IMR-90 (cell line): Measurements from ENCODE around the gene IFRD2. TPM values are rescaled to one million over a fixed set of nuclear protein-coding genes. Genes with fewer than 3 reads are reported as not detected.

Source experiments
- ATAC-seq: fragments of 200-7000 bp; cut with Tn5 transposase; 2 replicates; pipeline ENCODE4 v1.9.1; 2020; ENCODE audit warnings: low read depth, mild to moderate bottlenecking, moderate library complexity
- BruUV-seq: library from RNA; stranded (reverse); fragments of 400-500 nt; replicated peaks from 2 replicates; lab custom pipeline; 2021; lab: Mats Ljungman, UMichigan
- CTCF ChIA-PET: fragments of 300-600 bp; formaldehyde crosslinking; extraction: SDS; loops from one replicate; lab custom pipeline; 2021; ENCODE audit warnings: antibody characterized with exemption; lab: Yijun Ruan, JAX
- POLR2A ChIA-PET: fragments of 300-600 bp; sonication (Branson Sonifier 250); formaldehyde crosslinking; loops from one replicate; lab custom pipeline; 2022; ENCODE audit warnings: antibody characterized with exemption; ENCODE audit not compliant: unreplicated experiment; lab: Charles Lee
- DNase-seq: peaks from one replicate; pipeline ENCODE4 v3.0.0; 2013
- H2AFZ ChIP-seq: replicated peaks from 2 replicates; pipeline ENCODE3; 2013; ENCODE audit warnings: low read length, mild to moderate bottlenecking; ENCODE audit not compliant: poor library complexity
- H2AK5ac ChIP-seq: 2 replicates; pipeline ENCODE4 v1.6.1; 2013; ENCODE audit warnings: low read depth, low read length, inconsistent platforms
- H2AK9ac ChIP-seq: replicated peaks from 2 replicates; pipeline ENCODE3; 2013; ENCODE audit warnings: mild to moderate bottlenecking, low read depth, low read length, moderate library complexity; ENCODE audit not compliant: poor library complexity
- H2BK120ac ChIP-seq: 2 replicates; pipeline ENCODE4 v1.6.1; 2013; ENCODE audit warnings: low read depth, low read length, inconsistent platforms
- H2BK15ac ChIP-seq: 3 replicates; pipeline ENCODE4 v1.6.1; 2013; ENCODE audit warnings: low read depth, low read length, inconsistent platforms
- H2BK20ac ChIP-seq: 2 replicates; pipeline ENCODE4 v1.6.1; 2013; ENCODE audit warnings: low read depth, mild to moderate bottlenecking, inconsistent platforms, low read length, moderate library complexity
- H2BK5ac ChIP-seq: 2 replicates; pipeline ENCODE4 v1.6.1; 2013; ENCODE audit warnings: mild to moderate bottlenecking, low read depth, low read length, inconsistent platforms; ENCODE audit not compliant: poor library complexity, severe bottlenecking
- H3K14ac ChIP-seq: replicated peaks from 2 replicates; pipeline ENCODE4 v1.6.1; 2013; ENCODE audit warnings: low read depth, low read length, inconsistent platforms
- H3K18ac ChIP-seq: 2 replicates; pipeline ENCODE4 v1.6.1; 2013; ENCODE audit warnings: low read depth, low read length, control low read depth
- H3K23ac ChIP-seq: 2 replicates; pipeline ENCODE4 v1.6.1; 2013; ENCODE audit warnings: low read depth, low read length, inconsistent platforms
- H3K27ac ChIP-seq: 2 replicates; pipeline ENCODE4 v1.5.1; 2013; ENCODE audit warnings: mild to moderate bottlenecking, control low read depth, low read length; ENCODE audit not compliant: insufficient read depth
- H3K27me3 ChIP-seq: 2 replicates; pipeline ENCODE4 v1.6.1; 2013; ENCODE audit warnings: low read length; ENCODE audit not compliant: control insufficient read depth, insufficient read depth
- H3K36me3 ChIP-seq: 2 replicates; pipeline ENCODE4 v1.6.1; 2013; ENCODE audit warnings: low read length, mixed read lengths; ENCODE audit not compliant: control insufficient read depth, insufficient read depth
- H3K4ac ChIP-seq: 2 replicates; pipeline ENCODE4 v1.6.1; 2013; ENCODE audit warnings: low read depth, low read length, inconsistent platforms
- H3K4me1 ChIP-seq: 2 replicates; pipeline ENCODE4 v1.6.1; 2013; ENCODE audit warnings: low read length, mixed read lengths; ENCODE audit not compliant: control insufficient read depth, insufficient read depth
- H3K4me2 ChIP-seq: 2 replicates; pipeline ENCODE4 v1.6.1; 2013; ENCODE audit warnings: low read depth, mild to moderate bottlenecking, control low read depth, low read length, moderate library complexity
- H3K4me3 ChIP-seq: 2 replicates; pipeline ENCODE4 v1.5.1; 2013; ENCODE audit warnings: low read depth, mild to moderate bottlenecking, control low read depth, low read length, moderate library complexity; ENCODE audit not compliant: insufficient read depth
- H3K56ac ChIP-seq: 2 replicates; pipeline ENCODE4 v1.6.1; 2013; ENCODE audit warnings: low read length, inconsistent platforms; ENCODE audit not compliant: insufficient read depth; ENCODE audit errors: extremely low read depth
- H3K79me1 ChIP-seq, 2 experiments: 2 replicates each; pipeline ENCODE4 v1.6.1; 2013; ENCODE audit warnings: low read length in 2 of 2, inconsistent platforms in 1 of 2, low read depth in 1 of 2
- H3K9ac ChIP-seq: 2 replicates; pipeline ENCODE4 v1.6.1; 2013; ENCODE audit warnings: low read depth, low read length, control low read depth
- H3K9me1 ChIP-seq: 2 replicates; pipeline ENCODE4 v1.6.1; 2013; ENCODE audit warnings: low read length, inconsistent platforms; ENCODE audit not compliant: insufficient read depth
- H3K9me3 ChIP-seq: 2 replicates; pipeline ENCODE4 v1.6.1; 2013; ENCODE audit warnings: low read length; ENCODE audit not compliant: control insufficient read depth, insufficient read depth
- H4K20me1 ChIP-seq: 2 replicates; pipeline ENCODE4 v1.6.1; 2013; ENCODE audit warnings: low read length, inconsistent platforms; ENCODE audit not compliant: insufficient read depth
- H4K5ac ChIP-seq: 2 replicates; pipeline ENCODE4 v1.6.1; 2013; ENCODE audit warnings: mild to moderate bottlenecking, low read depth, low read length, control low read depth
- H4K8ac ChIP-seq, 2 experiments: 2 replicates each; pipeline ENCODE4 v1.6.1; 2013; ENCODE audit warnings: low read depth in 2 of 2, low read length in 2 of 2, control low read depth in 1 of 2, inconsistent platforms in 1 of 2
- H4K91ac ChIP-seq: 2 replicates; pipeline ENCODE4 v1.6.1; 2013; ENCODE audit warnings: low read depth, low read length, inconsistent platforms; ENCODE audit not compliant: insufficient read depth
- CEBPB ChIP-seq: IDR thresholded peaks from 2 replicates; pipeline ENCODE4 v1.6.1; 2012; ENCODE audit warnings: low read depth, low read length, improper control_type of control experiment
- FOS ChIP-seq: fragments of 150-350 bp; IDR thresholded peaks from 2 replicates; pipeline ENCODE4 v1.6.1; 2016; ENCODE audit warnings: low read depth, low read length
- MAZ ChIP-seq: IDR thresholded peaks from 2 replicates; pipeline ENCODE4 v1.6.1; 2012; ENCODE audit warnings: low read depth, mild to moderate bottlenecking, low read length, improper control_type of control experiment, moderate library complexity, borderline replicate concordance
- RAD21 ChIP-seq: IDR thresholded peaks from 2 replicates; pipeline ENCODE4 v1.6.1; 2012; ENCODE audit warnings: low read length, improper control_type of control experiment
- SMC3 ChIP-seq: fragments of 150-350 bp; IDR thresholded peaks from 2 replicates; pipeline ENCODE4 v1.6.1; 2016; ENCODE audit warnings: low read depth, mild to moderate bottlenecking, antibody characterized with exemption, low read length, moderate library complexity
- WGBS, 2 experiments: methylation state at CpG; one replicate each; pipeline versions ENCODE4 v1.1.5 to v1.1.7; 2013; ENCODE audit warnings: missing lambda C conversion rate in 2 of 2; ENCODE audit not compliant: insufficient read length in 1 of 2; ENCODE audit errors: extremely low coverage in 2 of 2; 5-methylcytosine and 5-hydroxymethylcytosine counted together
- dilution Hi-C: fragments of 300-500 bp; cut with HindIII; formaldehyde crosslinking; loops from one replicate; pipeline ENCODE4 v1.14.3; 2018; ENCODE audit warnings: low sequenced_read_pairs; ENCODE audit not compliant: unreplicated experiment
- in situ Hi-C: fragments of 300-500 bp; cut with MboI; formaldehyde crosslinking; loops from 3 replicates; pipeline ENCODE4 v1.14.3; 2019; ENCODE audit warnings: low sequenced_read_pairs, inconsistent platforms, mixed read lengths
- intact Hi-C: fragments of 100-400 bp; cut with micrococcal nuclease; formaldehyde crosslinking; loops from 2 replicates; pipeline ENCODE4 v1.10.0; 2022
- polyA plus RNA-seq, 3 experiments: library from polyadenylated mRNA; depleted of rRNA; stranded (reverse); fragments of >200 nt; gene quantifications; 2 replicates each; pipeline ENCODE4 v1.2.3, GENCODE V29; 2012; ENCODE audit warnings: low replicate concordance in 1 of 3
- total RNA-seq: library from RNA; depleted of rRNA; stranded (reverse); fragments of >200 nt; gene quantifications from 2 replicates; pipeline ENCODE4 v1.2.3, GENCODE V29; 2012
- TF ChIP-seq, protein P1 (sequence below): fragments of 150-350 bp; IDR thresholded peaks from 2 replicates; pipeline ENCODE4 v1.6.1; 2017; ENCODE audit warnings: mild to moderate bottlenecking, antibody characterized with exemption, low read length, low read depth

Gene IFRD2
- total and polyA plus RNA-seq, 2 of the 4 experiments (the other 2 are of a cell fraction), result 52.7 to 79.1 TPM

DNA sequence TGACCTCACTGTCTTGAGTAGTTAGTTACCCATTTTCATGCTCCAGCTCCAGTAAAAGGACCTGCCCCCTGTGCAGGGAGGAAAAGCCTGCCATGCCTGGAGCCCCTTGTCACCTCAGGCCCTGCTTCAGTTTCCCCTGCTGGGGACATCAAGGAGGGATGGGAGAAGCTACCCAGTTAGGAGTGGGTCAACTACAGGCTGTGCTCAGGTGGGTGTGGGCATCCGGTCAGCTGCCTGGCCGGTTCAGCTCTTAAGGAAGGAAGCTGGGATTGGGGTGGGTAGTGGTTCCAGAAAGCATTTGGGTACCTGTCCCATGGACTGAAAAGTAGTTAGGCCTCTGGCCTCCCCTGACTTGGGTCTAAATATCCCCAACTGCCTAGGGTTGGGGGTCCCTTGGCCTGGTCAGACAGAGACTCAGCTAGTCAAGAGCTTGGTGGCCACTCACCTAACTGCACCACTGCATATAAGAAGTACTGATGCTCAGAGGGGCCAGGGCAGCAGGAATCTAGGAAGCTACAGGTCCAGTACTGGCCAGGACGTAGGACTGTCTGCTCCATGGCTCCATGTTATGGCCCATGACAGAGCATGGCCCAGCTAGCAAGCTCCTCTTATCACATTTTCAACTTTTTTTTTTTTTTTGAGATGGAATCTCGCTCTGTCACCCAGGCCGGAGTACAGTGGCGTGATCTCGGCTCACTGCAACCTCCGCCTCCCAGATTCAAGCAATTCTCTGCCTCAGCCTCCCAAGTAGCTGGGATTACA is 12.8 kb downstream of the IFRD2 start (continued):
- no peak for TF ChIP-seq MAZ

- ATAC-seq, result peak; percentile 7; the same call in 1 of the 2 replicates
- no peak within 1 kb of the TSS for H3K23ac ChIP-seq
- H3K36me3 ChIP-seq, result peaks cover 18% of the 10 kb centered on the region; the same call in 1 of the 2 replicates
- no peaks in the 10 kb centered on the region for H4K20me1 ChIP-seq
- H3K4ac ChIP-seq, result no peak within 1 kb of the TSS
- H2AK5ac ChIP-seq, result 0 out of 2 replicates have a peak within 1 kb of the TSS, but pooled peaks have one; percentile 5
- H3K18ac ChIP-seq, result no peak within 1 kb of the TSS
- H2BK120ac ChIP-seq, result no peak within 1 kb of the TSS
- H2BK15ac ChIP-seq, result no peak within 1 kb of the TSS
- no peak for DNase-seq
- H2AK9ac ChIP-seq, result peak within 1 kb of the TSS; percentile 88
- intact Hi-C loops, result no loop called here
- dilution Hi-C loops, result no loop called here
- ChIA-PET POLR2A (no interaction called here), CTCF (no interaction called here)
- no peak within 1 kb of the TSS for H3K4me3 ChIP-seq
- WGBS, 2 experiments, result no CpG with 5 or more reads among the region's 2 CpGs
- no peak within 1 kb of the TSS; the same call in 1 of the 2 replicates for H3K14ac ChIP-seq
- no peak within 1 kb of the TSS for H4K5ac ChIP-seq
- H3K27ac ChIP-seq, result no peak within 1 kb of the TSS
- H3K4me1 ChIP-seq, result no peaks in the 10 kb centered on the region
- no peak within 1 kb of the TSS for H2BK20ac ChIP-seq
- H3K9me1 ChIP-seq, result no peaks in the 10 kb centered on the region
- H4K8ac ChIP-seq, result no peak within 1 kb of the TSS
- no peaks in the 10 kb centered on the region for H3K9me3 ChIP-seq
- H2AFZ ChIP-seq, result no peak within 1 kb of the TSS
- no peak within 1 kb of the TSS for H3K9ac ChIP-seq
- in situ Hi-C loops, result no loop called here
- BruUV-seq, result no TSS peak
- H2BK5ac ChIP-seq, result no peak within 1 kb of the TSS
- no peak within 1 kb of the TSS for H4K91ac ChIP-seq
- no peak within 1 kb of the TSS for H3K56ac ChIP-seq
- H3K79me1 ChIP-seq, result no peaks in the 10 kb centered on the region
- H3K27me3 ChIP-seq, result no peaks in the 10 kb centered on the region
- H3K4me2 ChIP-seq, result no peak within 1 kb of the TSS
- no peak for TF ChIP-seq FOS
- TF ChIP-seq, protein P1, sequence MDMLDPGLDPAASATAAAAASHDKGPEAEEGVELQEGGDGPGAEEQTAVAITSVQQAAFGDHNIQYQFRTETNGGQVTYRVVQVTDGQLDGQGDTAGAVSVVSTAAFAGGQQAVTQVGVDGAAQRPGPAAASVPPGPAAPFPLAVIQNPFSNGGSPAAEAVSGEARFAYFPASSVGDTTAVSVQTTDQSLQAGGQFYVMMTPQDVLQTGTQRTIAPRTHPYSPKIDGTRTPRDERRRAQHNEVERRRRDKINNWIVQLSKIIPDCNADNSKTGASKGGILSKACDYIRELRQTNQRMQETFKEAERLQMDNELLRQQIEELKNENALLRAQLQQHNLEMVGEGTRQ, result no peak
- no peak for TF ChIP-seq RAD21
- TF ChIP-seq SMC3, result no peak
- no peak for TF ChIP-seq CEBPB
Observed at GRCh38 chr3:50278880-50279224, 13.4 kb downstream of the IFRD2 start, which contains the start of gene LSMEM2. Gene LSMEM2, plus strand, starts transcription at chr3:50279087. Its CDS starts 27 bp downstream, at chr3:50279114.
